ENCODE results near the gene IAPP.
"Not testable (repeated sequence)": the region's sequence is repeated elsewhere in the genome, so short reads cannot be mapped to it uniquely, and the experiment has no call there.

The IAPP gene

DNA sequence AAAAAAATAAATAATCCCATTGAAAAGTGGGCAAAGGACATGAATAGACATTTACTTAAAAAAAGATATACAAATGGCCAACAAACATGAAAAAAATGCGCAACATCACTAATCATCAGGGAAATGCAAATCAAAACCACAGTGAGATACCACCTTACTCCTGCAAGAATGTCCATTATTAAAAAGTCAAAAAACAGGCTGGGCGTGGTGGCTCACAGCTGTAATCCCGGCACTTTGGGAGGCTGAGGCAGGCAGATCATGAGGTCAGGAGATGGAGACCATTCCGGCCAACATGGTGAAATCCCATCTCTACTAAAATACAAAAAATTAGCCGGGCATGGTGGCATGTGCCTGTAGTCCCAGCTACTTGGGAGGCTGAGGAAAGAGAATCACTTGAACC lies 8.6 kb downstream of the IAPP start:
- DNase-seq: not testable (repeated sequence)

DNA sequence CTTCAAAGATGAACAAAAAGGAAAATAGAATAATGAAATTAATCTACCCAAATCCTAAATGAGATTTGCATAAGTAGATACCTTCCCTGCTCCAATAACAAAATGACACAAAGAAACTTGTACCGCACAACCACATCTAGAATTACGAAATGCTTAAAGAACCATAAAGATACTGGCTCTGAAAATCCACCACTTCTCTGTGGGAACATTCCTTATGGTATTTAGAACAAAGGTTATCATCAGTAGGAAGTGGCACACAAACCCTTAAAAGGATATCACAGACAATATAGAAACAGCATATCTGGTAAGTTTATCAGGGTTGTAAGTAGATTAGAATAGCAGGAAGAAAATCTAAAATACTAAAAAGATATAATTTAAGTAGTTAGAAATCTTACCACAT lies 11.6 kb downstream of the IAPP start:
- no peak for DNase-seq

DNA sequence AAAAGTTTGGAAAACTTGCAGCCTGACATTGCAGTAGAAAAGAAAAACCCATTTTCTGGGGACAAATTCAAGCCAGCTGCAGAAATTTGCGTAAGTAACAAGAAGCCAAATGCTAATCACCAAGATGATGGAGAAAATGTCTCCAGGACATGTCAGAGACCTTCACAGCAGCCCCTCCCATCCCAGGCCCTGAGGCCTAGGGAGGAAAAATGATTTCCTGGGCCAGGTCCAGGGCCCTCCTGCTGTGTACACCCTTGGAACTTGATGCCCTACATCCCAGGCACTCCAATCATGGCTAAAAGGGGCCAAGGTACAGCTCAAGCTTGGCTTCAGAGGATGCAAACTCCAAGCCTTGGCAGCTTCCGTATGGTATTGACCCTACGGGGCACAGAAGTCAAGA lies 14.5 kb downstream of the IAPP start:
- DNase-seq: no peak

DNA sequence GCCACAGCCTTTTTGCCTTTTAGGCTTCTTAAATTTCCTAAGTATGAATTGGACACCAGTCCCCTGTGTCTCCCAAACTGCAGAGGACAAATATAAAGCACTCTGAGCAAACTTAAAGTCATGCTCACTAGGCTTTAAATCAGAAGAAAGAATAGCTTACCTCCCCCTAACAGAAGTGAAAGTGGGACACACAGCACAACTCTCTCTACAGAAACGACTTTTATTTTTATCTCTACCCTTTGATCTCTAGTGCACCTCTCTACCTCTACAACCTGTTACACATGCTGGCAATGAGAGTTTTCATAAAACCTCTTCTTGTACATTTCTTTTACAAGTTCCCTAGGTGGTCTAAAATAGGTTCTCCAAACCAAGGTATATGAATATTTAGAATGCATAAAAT lies 19.7 kb downstream of the IAPP start:
- DNase-seq: no peak

DNA sequence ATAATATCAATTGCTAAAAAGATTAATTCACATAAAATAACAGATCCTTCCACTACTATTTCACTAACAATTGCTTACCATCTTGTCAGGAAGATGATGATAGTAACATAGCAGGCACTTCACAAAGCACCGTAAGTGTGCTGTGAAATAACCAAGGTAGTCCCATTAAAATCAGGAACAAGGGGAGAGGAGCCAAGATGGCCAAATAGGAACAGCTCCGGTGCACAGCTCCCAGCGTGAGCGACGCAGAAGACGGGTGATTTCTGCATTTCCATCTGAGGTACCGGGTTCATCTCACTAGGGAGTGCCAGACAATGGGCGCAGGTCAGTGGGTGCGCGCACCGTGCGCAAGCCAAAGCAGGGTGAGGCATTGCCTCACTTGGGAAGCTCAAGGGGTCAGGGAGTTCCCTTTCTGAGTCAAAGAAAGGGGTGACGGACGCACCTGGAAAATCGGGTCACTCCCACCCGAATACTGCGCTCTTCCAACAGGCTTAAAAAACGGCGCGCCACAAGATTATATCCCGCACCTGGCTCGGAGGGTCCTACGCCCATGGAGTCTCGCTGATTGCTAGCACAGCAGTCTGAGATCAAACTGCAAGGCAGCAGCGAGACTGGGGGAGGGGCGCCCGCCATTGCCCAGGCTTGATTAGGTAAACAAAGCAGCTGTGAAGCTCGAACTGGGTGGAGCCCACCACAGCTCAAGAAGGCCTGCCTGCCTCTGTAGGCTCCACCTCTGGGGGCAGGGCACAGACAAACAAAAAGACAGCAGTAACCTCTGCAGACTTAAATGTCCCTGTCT lies 22.3 kb downstream of the IAPP start:
- peak; percentile 1 for DNase-seq

DNA sequence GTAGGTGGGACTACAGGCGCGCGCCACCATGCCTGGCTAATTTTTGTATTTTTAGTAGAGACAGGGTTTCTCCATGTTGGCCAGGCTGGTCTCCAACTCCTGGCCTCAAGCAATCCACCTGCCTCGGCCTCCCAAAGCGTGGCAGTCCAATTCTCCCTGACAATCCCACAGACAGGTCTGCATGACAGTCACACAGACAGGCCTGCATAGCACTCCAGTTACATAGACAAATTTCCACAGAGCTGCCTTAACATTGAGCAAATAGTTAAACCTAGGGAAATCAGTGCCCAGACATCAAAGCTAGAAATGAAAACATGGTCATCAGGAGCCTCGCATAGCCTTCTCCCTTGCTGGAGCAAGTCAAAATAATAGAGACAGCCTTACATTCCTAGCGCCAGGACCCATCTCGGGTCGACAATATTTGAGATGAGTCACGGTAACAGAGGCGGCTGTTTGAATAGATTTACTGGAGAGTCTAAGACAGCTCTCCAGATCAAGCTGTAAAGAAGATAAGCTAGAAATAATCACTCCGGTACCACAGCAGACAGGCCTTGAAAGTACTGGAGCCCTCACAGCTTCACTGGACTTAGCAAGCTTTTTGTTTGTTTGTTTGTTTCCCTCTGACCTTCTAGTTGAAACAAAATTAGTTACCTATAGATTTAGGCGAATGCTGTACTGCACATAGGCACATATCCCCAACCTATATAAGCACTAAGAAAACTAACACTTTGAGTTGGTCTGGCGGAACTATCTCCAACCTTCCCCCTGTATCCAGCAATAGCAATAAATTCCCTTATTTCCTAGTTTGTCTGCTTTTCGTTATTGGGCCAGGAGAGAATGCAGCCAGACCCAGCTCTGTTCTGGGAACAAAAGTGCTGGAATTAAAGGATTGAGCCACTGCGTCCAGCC lies 40.9 kb downstream of the IAPP start:
- DNase-seq: no peak

DNA sequence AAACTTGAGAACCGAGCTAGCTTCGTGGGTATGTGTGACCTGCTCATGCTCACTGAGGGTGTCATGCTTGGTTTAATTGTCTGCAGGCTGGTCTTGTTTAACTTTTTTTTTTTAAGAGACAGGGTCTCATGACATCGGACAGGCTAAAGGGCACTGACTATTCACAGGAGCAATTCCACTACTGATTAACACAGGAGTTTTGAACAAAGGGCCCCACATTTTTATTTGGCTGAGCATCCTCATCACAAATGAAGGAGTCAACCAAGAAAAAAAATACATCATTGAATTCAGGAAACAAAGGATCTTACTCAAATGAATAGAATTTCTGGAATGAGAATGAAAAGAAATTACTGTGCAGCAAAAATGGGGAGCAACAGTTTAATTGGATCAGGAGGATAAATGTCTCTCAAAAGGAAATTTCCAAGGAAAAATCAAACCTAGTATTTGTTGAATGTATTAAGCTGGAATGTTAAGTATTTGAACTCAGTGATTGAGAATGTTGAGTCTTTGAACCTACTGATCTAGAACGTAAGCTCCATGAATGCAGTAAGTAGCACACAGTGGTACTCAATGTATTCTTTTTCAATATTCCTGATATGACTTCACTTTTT lies 43.9 kb downstream of the IAPP start:
- no peak for DNase-seq

DNA sequence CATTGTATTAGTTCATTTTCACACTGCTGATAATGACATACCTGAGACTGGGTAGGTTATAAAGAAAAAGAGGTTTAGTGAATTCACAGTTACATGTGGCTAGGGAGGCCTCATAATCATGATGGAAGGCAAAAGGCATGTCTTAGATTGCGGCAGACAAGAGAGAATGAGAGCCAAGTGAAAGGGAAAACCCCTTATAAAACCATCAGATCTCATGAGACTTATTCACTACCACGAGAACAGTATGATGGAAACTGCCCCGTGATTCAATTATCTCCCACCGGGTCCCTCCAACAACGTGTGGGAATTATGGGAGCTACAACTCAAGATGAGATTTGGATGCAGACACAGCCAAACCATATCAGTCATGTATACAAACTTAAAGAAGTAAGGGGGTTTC lies 45.7 kb downstream of the IAPP start:
- DNase-seq: not testable (repeated sequence)

DNA sequence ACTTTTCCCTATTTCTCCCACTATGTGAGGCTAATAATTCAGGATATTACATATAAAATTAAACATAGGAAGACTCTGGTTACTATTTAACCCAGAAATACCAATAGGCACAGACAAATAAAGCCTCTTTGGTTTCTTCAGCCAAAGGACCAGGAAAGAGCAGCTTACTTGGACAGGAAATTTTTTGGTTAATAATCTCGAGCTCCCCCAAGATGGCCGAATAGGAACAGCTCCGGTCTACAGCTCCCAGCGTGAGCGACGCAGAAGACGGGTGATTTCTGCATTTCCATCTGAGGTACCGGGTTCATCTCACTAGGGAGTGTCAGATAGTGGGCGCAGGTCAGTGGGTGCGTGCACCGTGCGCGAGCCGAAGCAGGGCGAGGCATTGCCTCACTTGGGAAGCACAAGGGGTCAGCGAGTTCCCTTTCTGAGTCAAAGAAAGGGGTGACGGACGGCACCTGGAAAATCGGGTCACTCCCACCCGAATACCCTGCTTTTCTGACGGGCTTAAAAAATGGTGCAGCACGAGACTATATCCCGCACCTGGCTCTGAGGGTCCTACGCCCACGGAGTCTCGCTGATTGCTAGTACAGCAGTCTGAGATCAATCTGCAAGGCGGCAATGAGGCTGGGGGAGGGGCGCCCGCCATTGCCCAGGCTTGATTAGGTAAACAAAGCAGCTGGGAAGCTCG lies 46.5 kb downstream of the IAPP start:
- DNase-seq: not testable (repeated sequence)

DNA sequence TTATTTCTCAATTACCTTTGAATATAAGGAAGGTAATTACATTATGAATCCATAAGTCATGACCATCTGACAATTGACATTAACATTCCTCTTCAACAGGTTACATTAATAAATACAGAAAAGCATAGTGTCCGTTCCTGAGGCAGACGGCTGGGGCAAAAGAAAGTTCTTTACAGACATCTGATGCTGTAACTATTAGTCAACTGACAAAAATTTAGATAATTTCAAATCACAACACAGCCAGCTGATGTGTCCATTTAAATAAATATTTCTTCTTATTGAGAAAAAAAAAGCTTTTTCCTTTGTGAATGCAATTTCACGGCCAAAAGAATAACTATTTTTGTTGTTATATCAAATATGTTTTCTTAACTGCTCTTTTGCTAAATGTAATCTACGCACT lies 55.5 kb downstream of the IAPP start:
- no peak for DNase-seq
